GM18498 (cell line): ENCODE results near the gene AK6.
A peak's percentile ranks its signal among the peaks of the same experiment; 100 is the strongest.
"Not testable (repeated sequence)": the region's sequence is repeated elsewhere in the genome, so short reads cannot be mapped to it uniquely, and the experiment has no call there.

Experiments used
- ATAC-seq: cut with Tn5 transposase; IDR thresholded peaks from one replicate; pipeline ENCODE4 v1.9.1; 2021; ENCODE audit warnings: mild to moderate bottlenecking, moderate library complexity; ENCODE audit not compliant: unreplicated experiment

AK6 gene

GRCh38 chr5:69341520-69342161, 27.7 kb downstream of the AK6 start:
- no peak for ATAC-seq

GRCh38 chr5:69335341-69335935, 33.9 kb downstream of the AK6 start:
- ATAC-seq = no peak

DNA sequence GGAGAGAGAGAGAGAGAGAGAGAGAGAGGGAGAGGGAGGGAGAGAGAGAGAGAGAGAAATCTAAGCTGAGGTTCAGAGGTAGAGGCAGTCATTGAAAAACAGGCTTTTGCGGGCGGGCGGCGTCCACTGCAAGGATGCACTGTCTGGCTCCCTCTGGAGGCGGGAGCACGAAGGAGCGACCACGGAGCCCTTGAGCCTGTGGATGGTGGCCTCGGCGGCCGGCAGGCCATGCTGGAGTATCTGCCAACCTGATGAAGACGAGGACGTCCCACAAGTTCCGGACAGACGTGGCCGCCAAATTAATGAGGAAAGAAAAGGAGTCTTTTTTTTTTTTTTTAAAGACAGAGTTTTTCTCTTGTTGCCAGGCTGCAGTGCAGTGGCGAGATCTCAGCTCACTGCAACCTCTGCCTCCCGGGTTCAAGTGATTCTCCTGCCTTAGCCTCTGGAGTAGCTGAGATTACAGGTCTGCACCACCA, 34.5 kb downstream of the AK6 start:
- peak; percentile 51 for ATAC-seq

GRCh38 chr5:69333668-69334315, 35.5 kb downstream of the AK6 start:
- ATAC-seq = not testable (repeated sequence)

DNA sequence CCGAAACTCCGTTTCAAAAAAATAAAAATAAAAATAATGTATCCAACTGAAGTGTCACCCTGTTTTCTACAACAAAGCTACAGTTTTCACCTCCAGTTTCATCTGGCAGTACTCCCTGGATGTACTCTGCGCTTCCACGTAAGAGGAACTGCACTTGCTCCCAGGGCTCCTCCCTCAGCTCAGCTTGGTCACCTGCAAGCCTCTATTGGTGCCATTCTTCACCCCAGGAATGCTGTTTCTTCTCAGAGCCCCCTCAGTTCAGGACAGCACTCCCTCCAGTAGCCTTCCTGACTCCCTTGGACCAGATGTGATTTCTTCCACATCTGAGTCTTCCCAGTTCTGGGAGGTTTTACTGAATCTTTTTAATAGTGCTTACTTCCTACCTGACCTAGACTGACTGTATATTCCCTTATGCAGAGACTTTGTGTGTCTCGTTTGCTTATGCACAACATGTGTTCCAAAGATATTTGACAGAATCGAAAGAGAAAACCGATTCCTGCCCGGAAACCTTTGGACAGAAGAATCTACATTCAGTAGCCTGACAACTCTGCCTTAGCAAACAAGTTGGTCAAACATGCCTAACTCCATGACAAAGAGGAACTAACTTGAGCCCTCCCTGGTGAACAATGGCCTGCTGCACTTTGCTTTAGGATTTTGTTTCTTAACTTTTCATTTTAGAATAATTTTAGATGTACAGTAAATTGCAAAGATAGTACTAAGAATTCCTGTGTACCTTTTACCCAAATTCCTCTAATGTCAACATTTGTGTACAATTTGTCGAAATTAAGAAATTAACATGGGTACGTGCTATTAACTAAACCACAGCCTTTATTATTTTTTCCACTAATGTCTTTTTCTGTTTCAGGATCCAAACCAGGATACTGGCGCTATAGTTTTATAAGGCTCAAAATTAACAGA, 37.5 kb downstream of the AK6 start:
- no peak for ATAC-seq

GRCh38 chr5:69329905-69330489, 39.3 kb downstream of the AK6 start:
- no peak for ATAC-seq

DNA sequence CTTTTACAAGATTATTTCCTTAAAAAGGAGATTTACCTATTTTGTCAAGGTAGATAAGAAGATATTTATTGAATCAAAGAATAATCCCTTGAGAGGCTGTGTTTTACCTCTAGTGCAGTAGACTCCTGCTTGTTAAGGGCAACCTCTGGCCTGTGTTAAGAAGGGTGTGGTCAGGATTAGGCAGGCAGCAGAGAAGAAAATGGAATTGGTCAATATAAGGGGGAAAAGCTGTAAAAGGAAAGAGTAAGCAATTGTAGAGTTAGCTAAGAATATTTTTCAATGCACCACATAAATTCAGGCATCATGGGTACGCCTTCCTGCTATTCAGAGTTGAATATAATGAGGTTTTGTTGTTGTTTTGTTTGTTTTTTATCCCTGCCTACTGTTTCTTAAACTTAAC, 43.0 kb downstream of the AK6 start:
- no peak for ATAC-seq

DNA sequence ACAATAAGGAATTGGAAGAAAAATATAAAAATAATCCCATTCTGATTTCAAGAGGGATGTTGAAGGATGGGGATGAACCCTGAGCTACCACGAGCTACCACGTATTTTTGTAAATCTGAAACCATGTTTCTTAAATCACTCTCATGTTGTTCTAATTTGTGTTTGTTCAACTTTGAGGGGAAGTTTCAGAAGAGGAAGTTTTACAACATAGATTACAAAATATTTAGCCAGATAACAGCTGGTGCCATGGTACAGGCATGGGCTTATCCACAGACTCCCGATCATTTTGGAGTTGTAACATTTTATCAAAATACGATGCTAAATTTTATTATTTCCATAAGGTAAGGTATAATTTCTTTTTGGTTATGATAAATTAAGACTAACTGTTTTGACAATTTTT, 51.9 kb downstream of the AK6 start:
- ATAC-seq = no peak

DNA sequence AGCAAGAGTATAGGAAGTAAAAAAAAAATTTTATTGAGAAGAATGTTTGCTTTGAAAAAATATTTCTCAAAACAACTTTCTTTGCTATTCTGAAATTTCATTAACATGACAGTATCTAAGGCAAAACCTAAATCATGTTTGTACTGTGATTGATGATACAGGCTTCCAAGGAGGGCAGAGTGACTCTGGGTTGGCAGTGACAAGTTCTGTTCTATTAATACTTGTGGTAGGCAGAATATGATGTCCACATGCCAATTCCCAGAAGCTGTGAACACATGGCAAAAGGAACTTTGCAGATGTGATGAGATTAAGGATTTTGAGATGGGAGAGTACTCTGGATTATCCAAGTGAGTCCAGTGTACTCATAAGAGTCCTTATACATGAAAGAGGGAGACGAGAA, 53.3 kb downstream of the AK6 start:
- no peak for ATAC-seq

DNA sequence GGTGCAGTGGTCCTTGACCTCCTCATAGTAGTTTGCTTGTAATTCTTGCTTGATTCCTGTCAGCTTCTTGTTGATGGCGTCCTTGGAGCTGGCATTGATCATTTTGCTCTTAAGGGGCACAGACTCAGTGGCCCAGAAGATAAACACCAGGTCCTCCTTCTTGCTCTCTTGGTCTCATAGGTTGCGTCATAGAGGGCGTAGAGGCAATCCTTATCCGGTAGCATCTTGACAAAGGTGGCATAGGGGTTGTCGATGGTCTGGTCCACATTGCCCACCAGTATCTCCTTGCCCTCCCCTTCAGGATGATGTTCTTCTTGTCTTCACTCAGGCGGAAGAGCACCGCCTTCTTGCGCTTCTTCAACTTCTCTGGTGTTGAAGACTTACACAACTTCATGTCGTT, 55.9 kb downstream of the AK6 start:
- ATAC-seq = no peak

- no peak for ATAC-seq
Measured at GRCh38 chr5:69312459-69313160, 56.7 kb downstream of the AK6 start.

DNA sequence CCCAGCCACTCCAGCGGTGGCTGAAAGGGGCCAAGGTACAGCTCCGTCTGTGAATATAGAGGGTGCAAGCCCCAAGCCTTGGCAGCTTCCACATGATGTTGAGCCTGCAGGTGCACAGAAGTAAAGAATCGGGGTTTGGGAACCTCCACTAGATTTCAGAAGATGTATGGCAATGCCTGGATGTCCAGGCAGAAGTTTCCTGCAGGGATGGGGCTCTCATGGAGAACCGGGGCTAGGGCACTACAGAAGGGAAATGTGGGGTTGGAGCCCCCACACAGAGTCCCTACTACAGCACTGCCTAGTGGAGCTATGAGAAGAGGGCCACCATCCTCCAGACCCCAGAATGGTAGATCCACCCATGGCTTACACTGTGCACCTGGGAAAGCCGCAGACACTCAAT, 59.9 kb downstream of the AK6 start:
- no peak for ATAC-seq

- no peak for ATAC-seq
Measured at GRCh38 chr5:69308046-69308553, 61.2 kb downstream of the AK6 start.

DNA sequence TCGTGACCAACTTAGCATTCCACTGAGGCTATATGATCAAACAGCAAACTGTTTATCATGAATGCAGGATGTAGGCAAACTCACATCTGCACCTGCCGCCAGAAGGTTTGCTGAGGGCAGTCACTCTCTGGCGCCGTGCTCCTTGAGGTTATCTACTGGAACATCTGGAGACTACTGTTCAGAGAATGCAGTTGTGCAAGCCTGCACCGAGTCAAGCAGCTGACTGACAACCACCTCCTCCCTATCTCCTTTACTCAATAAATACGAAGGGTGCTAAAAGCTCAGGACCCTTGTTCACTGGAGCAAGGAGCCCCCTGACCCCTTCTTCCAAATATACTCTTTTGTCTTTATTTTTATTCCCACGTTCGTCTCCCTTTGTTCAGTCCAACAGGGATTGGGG, 63.8 kb downstream of the AK6 start:
- ATAC-seq = no peak
